Gastroesophageal sphincter (tissue), 4 donors: ENCODE data around the gene MEMO1. TPM values are rescaled to one million over a fixed set of nuclear protein-coding genes. Genes with fewer than 3 reads are reported as not detected.

Experiments
- ATAC-seq: fragments of 150-250 bp; one replicate; pipeline ENCODE4 v1.9.1; 2016; ENCODE audit warnings: mild to moderate bottlenecking, moderate library complexity
- H3K27ac ChIP-seq, 4 donors: fragments of 200-600 bp; sonication (generic) in 3 of 4; 1 replicate in 3 of 4; 2 replicates in 1 of 4; pipeline ENCODE4 v1.5.1; 2016 to 2019
- H3K27me3 ChIP-seq: fragments of 200-600 bp; sonication (generic); one replicate; pipeline ENCODE4 v1.5.1; 2019
- H3K36me3 ChIP-seq, 2 donors: fragments of 200-600 bp; sonication (generic); one replicate each; pipeline ENCODE4 v1.5.1; 2019; ENCODE audit warnings: control low read depth in 1 of 2
- H3K4me1 ChIP-seq, 3 donors: fragments of 200-600 bp; sonication (generic); 1 replicate in 2 of 3; 2 replicates in 1 of 3; pipeline ENCODE4 v1.5.1; 2016 to 2019; ENCODE audit warnings: control low read depth in 2 of 3
- H3K4me3 ChIP-seq, 2 donors: fragments of 200-600 bp; sonication (generic); one replicate each; pipeline ENCODE4 v1.5.1; 2019; ENCODE audit warnings: mild to moderate bottlenecking in 1 of 2, moderate library complexity in 1 of 2
- H3K9me3 ChIP-seq, 3 donors: fragments of 200-600 bp; sonication (generic); one replicate each; pipeline ENCODE4 v1.5.1; 2017 to 2019; ENCODE audit warnings: control low read depth in 2 of 3
- EP300 ChIP-seq: sonication (generic); formaldehyde crosslinking; IDR thresholded peaks from one replicate; pipeline ENCODE4 v1.6.1; 2017; ENCODE audit warnings: antibody characterized with exemption, mild to moderate bottlenecking
- POLR2A ChIP-seq, 2 donors: fragments of 450-650 bp; IDR thresholded peaks; one replicate each; pipeline ENCODE4 v1.6.1; 2017; ENCODE audit warnings: antibody characterized with exemption in 2 of 2, mild to moderate bottlenecking in 2 of 2, moderate library complexity in 1 of 2
- POLR2AphosphoS5 ChIP-seq: sonication (generic); formaldehyde crosslinking; IDR thresholded peaks from one replicate; pipeline ENCODE4 v1.6.1; 2017; ENCODE audit warnings: antibody characterized with exemption
- WGBS, 2 donors: methylation state at CpG; one replicate each; pipeline ENCODE4 v1.1.5; 2018; ENCODE audit warnings: low coverage in 1 of 2; 5-methylcytosine and 5-hydroxymethylcytosine counted together
- total RNA-seq, 4 donors: library from RNA; depleted of rRNA; stranded (reverse); fragments of >200 nt; gene quantifications; one replicate each; pipeline ENCODE4 v1.1.0, GENCODE V29; 2016
- TF ChIP-seq, protein P1 (sequence below), 4 experiments: fragments of 200-600 bp in 2 of 4; fragments of 450-650 bp in 2 of 4; sonication (generic) in 1 of 4; IDR thresholded peaks; one replicate each; pipeline ENCODE4 v1.5.1; 2017 to 2019; ENCODE audit warnings: antibody characterized with exemption in 4 of 4, mild to moderate bottlenecking in 2 of 4, moderate library complexity in 2 of 4

Gene MEMO1
- total RNA-seq, 4 donors from 2014 or later: 24.4 to 42.2 (median 30.9) TPM

- Histone ChIP-seq H3K27me3 (no peaks in the 10 kb centered on the region), H3K4me3 (no peak overlapping the region), H3K36me3 (no peaks in the 10 kb centered on the region), H3K27ac (no peak overlapping the region), H3K9me3 (no peaks in the 10 kb centered on the region), H3K4me1 (peaks cover 0 to 13% (median 0%) of the 10 kb centered on the region in 3 donors)
- no peak for ATAC-seq
- whole genome bisulfite sequencing, 2 donors: 84 to 86% methylated on average over 2 of the region's 2 CpGs
- TF ChIP-seq, protein P1, sequence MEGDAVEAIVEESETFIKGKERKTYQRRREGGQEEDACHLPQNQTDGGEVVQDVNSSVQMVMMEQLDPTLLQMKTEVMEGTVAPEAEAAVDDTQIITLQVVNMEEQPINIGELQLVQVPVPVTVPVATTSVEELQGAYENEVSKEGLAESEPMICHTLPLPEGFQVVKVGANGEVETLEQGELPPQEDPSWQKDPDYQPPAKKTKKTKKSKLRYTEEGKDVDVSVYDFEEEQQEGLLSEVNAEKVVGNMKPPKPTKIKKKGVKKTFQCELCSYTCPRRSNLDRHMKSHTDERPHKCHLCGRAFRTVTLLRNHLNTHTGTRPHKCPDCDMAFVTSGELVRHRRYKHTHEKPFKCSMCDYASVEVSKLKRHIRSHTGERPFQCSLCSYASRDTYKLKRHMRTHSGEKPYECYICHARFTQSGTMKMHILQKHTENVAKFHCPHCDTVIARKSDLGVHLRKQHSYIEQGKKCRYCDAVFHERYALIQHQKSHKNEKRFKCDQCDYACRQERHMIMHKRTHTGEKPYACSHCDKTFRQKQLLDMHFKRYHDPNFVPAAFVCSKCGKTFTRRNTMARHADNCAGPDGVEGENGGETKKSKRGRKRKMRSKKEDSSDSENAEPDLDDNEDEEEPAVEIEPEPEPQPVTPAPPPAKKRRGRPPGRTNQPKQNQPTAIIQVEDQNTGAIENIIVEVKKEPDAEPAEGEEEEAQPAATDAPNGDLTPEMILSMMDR (IDR thresholded peaks at IDR 0.05): no peak
- TF ChIP-seq POLR2A (IDR thresholded peaks at IDR 0.05) (no peak), EP300 (no peak), POLR2AphosphoS5 (no peak)
Observed at GRCh38 chr2:31987454-31988220, 23.2 kb downstream of the MEMO1 start.

DNA sequence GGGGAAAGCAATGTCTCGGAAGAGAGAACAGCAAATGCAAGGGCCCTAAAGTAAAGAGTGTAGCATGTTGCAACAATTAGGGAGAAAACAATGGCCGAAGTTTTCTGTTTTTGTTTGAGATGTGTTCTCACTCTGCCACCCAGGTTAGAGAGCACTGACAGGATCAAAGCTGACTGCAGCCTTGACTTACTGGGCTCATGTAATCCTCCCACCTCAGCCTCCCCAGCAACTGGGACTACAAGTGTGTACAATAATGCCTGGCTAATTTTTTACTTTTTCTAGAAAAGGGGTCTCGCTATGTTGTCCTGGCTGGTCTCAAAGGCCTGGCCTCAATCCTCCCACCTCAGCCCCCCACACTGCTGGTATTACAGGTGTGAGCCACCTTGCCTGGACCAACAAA is 23.9 kb downstream of the MEMO1 start:
- H3K9me3 ChIP-seq: no peaks in the 10 kb centered on the region
- TF ChIP-seq, protein P1 (IDR thresholded peaks at IDR 0.05): no peak
- TF ChIP-seq POLR2AphosphoS5: no peak
- TF ChIP-seq POLR2A (IDR thresholded peaks at IDR 0.05): no peak
- TF ChIP-seq EP300: no peak
- WGBS, 2 donors: 88 to 92% methylated on average over 3 of the region's 3 CpGs
- H3K4me3 ChIP-seq: no peak overlapping the region
- ATAC-seq: no peak
- H3K36me3 ChIP-seq: no peaks in the 10 kb centered on the region
- H3K4me1 ChIP-seq: peaks cover 0 to 13% (median 0%) of the 10 kb centered on the region in 3 donors
- H3K27ac ChIP-seq: no peak overlapping the region
- H3K27me3 ChIP-seq: no peaks in the 10 kb centered on the region

- ATAC-seq: no peak
- TF ChIP-seq POLR2A (IDR thresholded peaks at IDR 0.05) (no peak), EP300 (no peak), POLR2AphosphoS5 (no peak)
- TF ChIP-seq, protein P1 (IDR thresholded peaks at IDR 0.05): no peak
- H3K9me3 ChIP-seq: no peaks in the 10 kb centered on the region
- no peak overlapping the region for H3K4me3 ChIP-seq
- WGBS, 2 donors: 77 to 96% methylated on average over 3 to 5 of the region's 5 CpGs
- no peaks in the 10 kb centered on the region for H3K36me3 ChIP-seq
- peaks cover 0 to 30% (median 0%) of the 10 kb centered on the region in 3 donors for H3K4me1 ChIP-seq
- no peaks in the 10 kb centered on the region for H3K27me3 ChIP-seq
- no peak overlapping the region for H3K27ac ChIP-seq
Observed at GRCh38 chr2:31983762-31984467, 26.9 kb downstream of the MEMO1 start.

GRCh38 chr2:31980674-31981356 is 30.0 kb downstream of the MEMO1 start:
- Histone ChIP-seq H3K27me3 (no peaks in the 10 kb centered on the region), H3K4me3 (no peak overlapping the region), H3K36me3 (no peaks in the 10 kb centered on the region), H3K27ac (no peak overlapping the region), H3K9me3 (no peaks in the 10 kb centered on the region), H3K4me1 (peaks cover 0 to 17% (median 0%) of the 10 kb centered on the region in 3 donors)
- ATAC-seq: no peak
- no peak for TF ChIP-seq POLR2A (IDR thresholded peaks at IDR 0.05)
- no peak for TF ChIP-seq POLR2AphosphoS5
- TF ChIP-seq, protein P1 (IDR thresholded peaks at IDR 0.05): no peak
- no peak for TF ChIP-seq EP300
- WGBS, 2 donors: 53 to 61% methylated on average over 4 to 6 of the region's 6 CpGs
